ENCODE measurements around the gene LHFPL2.
"Not testable (repeated sequence)": the region's sequence is repeated elsewhere in the genome, so short reads cannot be mapped to it uniquely, and the experiment has no call there.

The LHFPL2 gene

GRCh38 chr5:78640662-78641474 is 7.7 kb downstream of the LHFPL2 start:
- no peak for DNase-seq (ENCODE audit: low read depth)

GRCh38 chr5:78639791-78640190 is 8.8 kb downstream of the LHFPL2 start:
- no peak for DNase-seq (ENCODE audit: low read depth)

GRCh38 chr5:78638973-78639669 is 9.5 kb downstream of the LHFPL2 start:
- no peak for DNase-seq (ENCODE audit: low read depth)

- DNase-seq (ENCODE audit: low read depth) = no peak
Observed at GRCh38 chr5:78638423-78638822, 10.1 kb downstream of the LHFPL2 start.

DNA sequence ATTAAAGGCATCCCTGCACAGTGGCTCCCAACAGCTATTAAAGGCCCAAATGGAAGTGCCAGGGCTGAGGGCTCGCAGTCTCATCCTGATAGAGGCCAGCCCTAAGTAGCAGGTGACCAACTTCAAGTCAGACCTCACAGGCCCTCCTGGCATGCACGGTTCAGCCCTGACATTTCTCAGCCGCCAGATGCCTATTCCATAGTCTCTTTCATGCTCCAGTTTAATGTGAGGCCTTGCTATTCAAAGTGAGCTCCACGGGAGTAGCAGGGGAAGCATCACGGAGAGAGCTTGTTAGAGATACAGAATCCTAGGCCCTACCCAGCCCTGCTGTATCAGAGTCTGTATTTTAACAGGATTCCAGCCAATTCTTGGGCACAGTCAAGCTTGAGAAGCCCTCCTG is 11.1 kb downstream of the LHFPL2 start:
- DNase-seq (ENCODE audit: low read depth) = no peak

DNA sequence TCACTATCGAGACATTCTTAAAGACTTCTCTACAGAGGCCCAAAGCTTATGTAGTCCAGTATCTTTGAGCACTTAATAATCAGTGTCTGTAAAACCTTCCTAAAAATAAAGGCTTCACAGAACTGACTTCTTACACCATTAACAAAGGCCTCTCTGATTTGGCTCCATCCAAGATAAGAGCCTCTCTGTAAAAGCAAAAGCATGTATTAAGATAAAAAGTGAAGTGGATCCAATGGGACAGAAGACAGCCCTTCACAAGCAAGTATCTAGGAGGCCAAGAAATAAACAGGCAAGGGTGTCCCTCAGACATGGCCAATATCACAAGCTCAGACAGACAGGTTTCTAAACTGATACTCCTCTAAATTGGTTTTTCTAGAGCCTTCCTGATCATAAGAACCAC is 11.9 kb downstream of the LHFPL2 start:
- DNase-seq (ENCODE audit: low read depth) = no peak

DNA sequence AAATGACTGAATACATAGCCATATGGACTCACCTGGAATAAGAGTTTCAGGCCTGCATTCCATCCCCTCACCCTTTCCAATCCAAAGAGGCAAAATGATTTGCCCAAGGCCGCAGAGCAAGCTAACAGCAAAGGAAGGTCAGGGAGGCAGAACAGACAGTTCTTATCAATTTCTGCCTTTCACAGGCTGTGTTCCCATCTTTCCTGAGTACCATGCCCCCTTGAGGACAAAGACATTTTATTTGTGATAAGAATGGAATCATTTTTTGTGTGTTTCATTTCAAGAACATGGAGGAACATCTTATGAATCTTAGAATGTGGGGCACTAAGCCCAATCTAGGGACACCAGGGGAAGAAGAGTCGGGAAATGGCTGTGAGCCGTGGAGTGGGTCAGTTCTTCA is 13.9 kb downstream of the LHFPL2 start:
- no peak for DNase-seq (ENCODE audit: low read depth)

DNA sequence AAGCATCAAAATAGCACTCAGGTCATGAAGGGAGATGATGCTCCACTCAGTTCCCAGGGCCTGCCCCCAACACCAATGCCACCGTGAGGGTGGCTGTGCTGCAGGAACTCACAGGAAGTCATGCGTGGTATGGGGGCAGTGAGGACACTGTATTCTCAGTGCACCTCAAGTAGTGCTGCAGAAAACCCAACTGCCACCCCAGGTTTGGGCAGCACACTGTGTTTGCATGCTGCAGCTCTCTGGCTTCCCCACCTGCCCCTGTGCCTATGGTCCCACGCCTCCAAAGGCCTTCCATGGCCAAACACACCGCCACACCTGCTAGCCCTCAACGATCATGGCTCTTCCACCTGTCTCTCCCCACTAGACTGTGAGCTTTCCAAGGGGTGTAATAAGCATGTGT is 14.3 kb downstream of the LHFPL2 start:
- DNase-seq (ENCODE audit: low read depth) = no peak

DNA sequence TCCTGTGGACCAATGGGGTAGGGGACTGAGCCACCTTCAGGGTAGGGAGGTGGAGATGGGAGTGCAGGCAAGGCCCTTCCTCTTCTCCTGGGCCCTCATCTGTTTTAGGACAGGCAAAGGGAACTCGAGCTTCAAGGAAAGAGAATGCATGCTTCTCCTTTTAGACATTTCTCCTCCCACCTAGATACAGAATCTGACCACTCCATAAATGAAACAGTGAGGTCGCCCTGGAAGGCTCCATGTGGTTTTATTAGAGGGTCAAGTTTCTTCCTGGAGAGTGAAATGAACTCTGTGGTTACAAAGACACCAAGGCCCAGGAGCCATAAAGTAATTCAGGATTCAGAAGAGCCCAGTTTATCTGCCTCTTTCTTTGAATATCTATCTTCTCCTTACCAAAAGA is 14.9 kb downstream of the LHFPL2 start:
- DNase-seq (ENCODE audit: low read depth) = no peak

DNA sequence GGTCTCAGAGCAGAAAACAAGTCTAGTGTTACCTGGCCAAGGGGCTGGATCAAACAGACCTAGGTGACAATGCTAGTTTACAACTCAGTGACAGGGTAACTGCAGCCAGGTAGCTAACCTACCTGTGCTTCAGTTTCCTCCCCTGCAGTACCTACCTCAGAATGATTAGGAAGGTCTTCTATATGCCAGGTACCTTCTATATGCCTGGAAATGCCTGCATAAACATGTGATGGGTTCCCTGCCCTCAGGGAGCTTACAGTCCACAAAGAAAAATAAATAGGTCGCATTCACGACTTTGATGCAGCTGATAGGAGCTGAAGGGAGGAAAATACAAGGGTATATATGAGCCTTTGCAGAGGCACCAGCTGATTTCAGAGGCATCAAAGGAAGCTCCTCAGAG is 16.1 kb downstream of the LHFPL2 start:
- DNase-seq (ENCODE audit: low read depth) = no peak

DNA sequence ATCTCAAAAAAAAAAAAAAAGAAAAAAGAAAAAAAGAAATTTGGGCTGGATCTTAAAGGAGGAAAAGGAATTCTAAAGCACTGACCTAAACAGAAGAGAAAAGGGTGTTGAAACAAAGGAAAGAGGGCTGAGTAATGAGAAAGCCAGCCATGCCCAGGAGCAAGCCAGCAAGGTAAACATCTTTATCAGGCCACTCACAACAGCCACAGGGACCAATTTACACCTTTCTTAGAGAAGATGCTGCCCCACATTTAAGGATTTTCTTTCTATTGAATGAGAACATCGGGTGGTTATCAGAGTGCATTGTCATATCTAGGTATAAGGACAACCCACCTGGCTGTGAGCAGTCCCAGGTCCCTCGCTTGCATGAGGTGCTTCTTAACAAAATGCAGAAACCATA is 16.6 kb downstream of the LHFPL2 start:
- no peak for DNase-seq (ENCODE audit: low read depth)

GRCh38 chr5:78630047-78630446 is 18.5 kb downstream of the LHFPL2 start:
- no peak for DNase-seq (ENCODE audit: low read depth)

- no peak for DNase-seq (ENCODE audit: low read depth)
Observed at GRCh38 chr5:78629624-78630023, 18.9 kb downstream of the LHFPL2 start.

GRCh38 chr5:78628270-78628992 is 20.1 kb downstream of the LHFPL2 start:
- no peak for DNase-seq (ENCODE audit: low read depth)

DNA sequence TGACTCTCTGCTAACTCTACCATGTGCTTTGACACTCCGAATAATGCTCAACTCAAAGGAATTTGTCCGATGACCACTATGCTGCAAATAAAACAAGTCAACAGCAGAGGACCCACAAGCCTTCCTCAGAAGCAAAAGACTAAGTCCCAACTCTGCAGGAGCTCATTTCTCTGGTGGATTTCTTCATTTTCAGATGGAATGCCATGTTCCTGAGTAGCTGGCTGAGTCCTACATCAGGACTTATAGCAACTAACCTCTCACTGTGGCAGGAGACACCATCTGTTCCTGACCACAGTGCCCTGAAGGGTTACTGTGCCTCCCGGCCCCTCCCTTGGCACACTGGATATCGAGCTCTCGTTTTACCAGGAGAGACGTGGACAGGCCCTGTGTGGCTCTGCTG is 20.8 kb downstream of the LHFPL2 start:
- no peak for DNase-seq (ENCODE audit: low read depth)

GRCh38 chr5:78627175-78627574 is 21.4 kb downstream of the LHFPL2 start:
- no peak for DNase-seq (ENCODE audit: low read depth)

GRCh38 chr5:78626009-78626571 is 22.5 kb downstream of the LHFPL2 start:
- no peak for DNase-seq (ENCODE audit: low read depth)

GRCh38 chr5:78624992-78625391 is 23.6 kb downstream of the LHFPL2 start:
- DNase-seq (ENCODE audit: low read depth) = no peak

DNA sequence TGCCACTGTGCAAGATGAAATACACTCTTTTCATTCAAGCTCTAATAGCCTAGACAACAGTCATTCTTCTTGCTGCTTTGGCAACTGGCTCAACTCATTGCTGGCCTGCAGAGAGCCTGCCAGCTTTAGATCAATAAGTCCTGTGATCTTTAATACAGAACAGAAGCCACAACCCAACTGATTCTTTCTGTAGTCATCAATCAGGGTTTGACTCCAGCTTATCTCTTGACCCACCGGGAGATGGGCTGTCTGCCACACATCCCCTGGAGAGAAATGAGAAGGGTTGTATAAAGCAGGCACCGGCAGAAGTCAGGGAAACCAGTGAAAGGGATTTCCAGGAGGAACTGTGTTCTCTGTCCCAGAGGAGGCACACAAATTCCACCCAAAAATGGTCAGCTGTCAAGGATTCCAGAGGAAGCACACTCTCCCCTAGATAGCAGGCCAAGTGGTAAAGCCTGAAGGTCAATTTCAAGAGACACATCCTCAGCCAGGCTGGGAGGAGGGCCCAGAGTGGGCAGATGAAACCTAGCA is 24.5 kb downstream of the LHFPL2 start:
- DNase-seq (ENCODE audit: low read depth) = no peak

DNA sequence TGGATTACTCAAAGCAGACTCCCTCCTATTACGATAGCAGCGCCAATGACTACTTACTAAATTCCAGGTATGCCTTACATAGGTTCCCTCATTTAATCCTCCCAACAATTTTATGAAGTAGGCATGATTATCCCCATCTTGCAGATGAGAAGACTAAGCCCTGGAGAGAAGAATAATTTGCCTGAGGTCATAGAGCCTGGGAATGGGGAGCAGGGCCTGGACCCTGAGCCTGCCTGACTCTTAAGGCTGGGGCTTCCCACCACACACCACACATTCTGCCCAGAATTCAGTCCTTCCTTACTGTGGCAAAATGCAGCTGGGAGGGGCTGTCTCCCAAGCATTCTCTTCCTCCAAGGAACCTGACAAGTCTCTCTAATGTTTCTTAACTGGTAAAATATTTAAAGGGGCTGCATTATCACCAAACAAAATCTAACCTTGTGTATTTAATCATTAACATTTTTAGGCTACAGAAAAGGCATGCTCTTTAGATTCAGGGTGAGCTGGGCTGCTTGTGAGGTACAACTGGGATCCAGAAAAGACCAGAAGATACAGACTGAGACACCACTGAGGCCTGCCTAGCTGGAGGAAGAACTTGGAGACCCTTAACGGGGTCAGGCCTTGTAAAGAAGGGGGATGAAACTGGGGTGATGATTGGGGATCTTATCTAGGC is 26.1 kb downstream of the LHFPL2 start:
- DNase-seq (ENCODE audit: low read depth) = no peak

- no peak for DNase-seq (ENCODE audit: low read depth)
Observed at GRCh38 chr5:78621291-78621738, 27.3 kb downstream of the LHFPL2 start.

- not testable (repeated sequence) for DNase-seq (ENCODE audit: low read depth)
Observed at GRCh38 chr5:78620119-78620518, 28.5 kb downstream of the LHFPL2 start.

Data from activated gamma-delta T cell treated with anti-CD3 and anti-CD28 coated beads, Interleukin-2, amount 50 U/mL, for 16 hours (primary cell).